ENCODE results near the gene SLC66A2. TPM values are rescaled to one million over a fixed set of nuclear protein-coding genes. Genes with fewer than 3 reads are reported as not detected.
A peak's percentile ranks its signal among the peaks of the same experiment; 100 is the strongest.

Gene SLC66A2
- total and polyA plus RNA-seq, 2 of the 13 experiments (the other 11 are each of a cell fraction or from before 2014, with no cell fraction given), result 33.5 to 41.9 TPM

GRCh38 chr18:79964330-79965118, 13.1 kb upstream of the SLC66A2 start, which contains the start of gene HSBP1L1 (continued):
- TF ChIP-seq ZBTB4 (CRISPR knock-in tag; IDR thresholded peaks at IDR 0.05; ENCODE audit: borderline replicate concordance) (no peak), TIGD3 (CRISPR knock-in tag; IDR thresholded peaks at IDR 0.05; ENCODE audit: borderline replicate concordance) (no peak), MYNN (CRISPR knock-in tag; IDR thresholded peaks at IDR 0.05; ENCODE audit: low read depth) (no peak), ZNF235 (CRISPR knock-in tag; IDR thresholded peaks at IDR 0.05; ENCODE audit: borderline replicate concordance) (0 out of 2 replicates have a peak, but pooled peaks have one; percentile 19), NR1H2 (CRISPR knock-in tag; IDR thresholded peaks at IDR 0.05; ENCODE audit: borderline replicate concordance, low read depth) (no peak), ZNF431 (CRISPR knock-in tag; IDR thresholded peaks at IDR 0.05; ENCODE audit: borderline replicate concordance, low read depth) (no peak), IRF9 (CRISPR knock-in tag; IDR thresholded peaks at IDR 0.05; ENCODE audit: borderline replicate concordance) (no peak), REXO4 (CRISPR knock-in tag; IDR thresholded peaks at IDR 0.05; ENCODE audit: borderline replicate concordance) (no peak), ZNF619 (CRISPR knock-in tag; IDR thresholded peaks at IDR 0.05) (no peak), ZNF782 (CRISPR knock-in tag; IDR thresholded peaks at IDR 0.05; ENCODE audit: borderline replicate concordance) (no peak; the same call in 1 of the 2 replicates), AKNA (CRISPR knock-in tag; IDR thresholded peaks at IDR 0.05; ENCODE audit: borderline replicate concordance) (no peak), ZNF34 (CRISPR knock-in tag; IDR thresholded peaks at IDR 0.05; ENCODE audit: borderline replicate concordance) (peak; percentile 64; the same call in 1 of the 2 replicates), TCF12 (IDR thresholded peaks at IDR 0.05) (no peak), TCF12 (CRISPR knock-in tag; IDR thresholded peaks at IDR 0.05) (0 out of 2 replicates have a peak, but pooled peaks have one; percentile 55), THYN1 (CRISPR knock-in tag; IDR thresholded peaks at IDR 0.05; ENCODE audit: borderline replicate concordance, low read depth) (no peak), JARID2 (CRISPR knock-in tag; IDR thresholded peaks at IDR 0.05; ENCODE audit: insufficient replicate concordance) (no peak), TEAD2 (CRISPR knock-in tag; IDR thresholded peaks at IDR 0.05) (0 out of 2 replicates have a peak, but pooled peaks have one; percentile 51)
